ENCODE results near the gene NXNL2.

NXNL2 gene

GRCh38 chr9:88590558-88591146 lies 55.7 kb downstream of the NXNL2 start:
- no peak for TF ChIP-seq CTCF (IDR thresholded peaks at IDR 0.05; ENCODE audit: extremely low read depth, insufficient read depth, missing control alignments)
- DNase-seq (ENCODE audit: low spot score): no peak
- in situ Hi-C loops (cut with MboI; ENCODE audit: low pct_unique_long_range_greater_than_20kb, low sequenced_read_pairs, unreplicated experiment): loop anchor here (10.0 kb wide), 1 partner anchor 404 kb away; the partner anchor contains the start of gene S1PR3

DNA sequence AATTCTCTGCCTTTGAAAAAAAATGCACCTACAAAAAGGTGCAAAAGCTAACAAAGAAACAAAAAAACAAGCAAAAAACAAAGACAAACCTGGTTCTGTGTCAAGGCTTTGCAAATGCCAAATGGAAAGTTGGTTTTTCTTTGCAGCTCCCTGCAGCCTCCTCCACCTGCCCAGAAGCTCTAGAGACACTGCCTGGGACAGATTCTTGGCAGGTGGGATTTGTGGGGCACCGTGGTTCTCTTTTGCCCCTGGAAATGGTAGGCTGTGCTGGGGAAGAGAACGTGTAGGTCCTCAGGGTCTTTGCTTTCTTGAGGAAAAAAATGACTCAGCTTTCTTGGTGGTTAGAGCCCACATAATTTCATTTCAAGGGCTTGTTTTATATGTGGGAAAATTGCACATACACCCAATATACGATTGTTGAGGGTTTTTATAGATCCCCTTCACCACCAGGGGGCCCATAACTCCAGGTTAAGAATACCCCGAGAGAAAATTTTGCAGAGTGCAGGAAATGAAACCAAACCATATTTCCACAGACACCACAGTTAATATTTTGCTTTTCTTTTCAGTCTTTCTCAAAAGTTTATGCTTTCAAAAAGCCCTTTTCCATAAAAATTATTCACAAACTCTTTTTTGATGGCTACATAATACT lies 58.7 kb downstream of the NXNL2 start:
- in situ Hi-C loops (cut with MboI; ENCODE audit: low pct_unique_long_range_greater_than_20kb, low sequenced_read_pairs, unreplicated experiment): loop anchor here (10.0 kb wide), 1 partner anchor 401 kb away; the partner anchor contains the start of gene S1PR3
- DNase-seq (ENCODE audit: low spot score): peak; percentile 60
- TF ChIP-seq CTCF (IDR thresholded peaks at IDR 0.05; ENCODE audit: extremely low read depth, insufficient read depth, missing control alignments): peak; percentile 51
